ENCODE measurements around the gene HIVEP2.

DNA sequence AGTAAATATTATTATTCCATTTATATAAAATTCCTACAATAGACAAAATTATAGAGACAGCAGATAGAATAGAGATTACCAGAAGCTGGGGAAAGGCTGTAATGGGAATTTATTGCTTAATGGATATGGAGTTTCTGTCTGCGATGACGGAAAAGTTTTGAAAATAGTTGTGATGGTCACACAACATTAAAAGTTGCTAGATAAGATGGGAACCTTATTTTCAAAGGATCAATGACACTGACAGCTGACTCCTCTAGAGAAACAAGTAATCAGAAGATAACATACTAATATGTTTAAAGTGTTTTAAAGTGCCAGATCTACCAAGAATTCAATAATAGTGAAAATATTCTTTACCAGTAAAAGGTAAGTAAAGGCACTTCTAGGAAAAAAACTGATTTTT is 236.3 kb downstream of the HIVEP2 start:
- TF ChIP-seq, protein P1, sequence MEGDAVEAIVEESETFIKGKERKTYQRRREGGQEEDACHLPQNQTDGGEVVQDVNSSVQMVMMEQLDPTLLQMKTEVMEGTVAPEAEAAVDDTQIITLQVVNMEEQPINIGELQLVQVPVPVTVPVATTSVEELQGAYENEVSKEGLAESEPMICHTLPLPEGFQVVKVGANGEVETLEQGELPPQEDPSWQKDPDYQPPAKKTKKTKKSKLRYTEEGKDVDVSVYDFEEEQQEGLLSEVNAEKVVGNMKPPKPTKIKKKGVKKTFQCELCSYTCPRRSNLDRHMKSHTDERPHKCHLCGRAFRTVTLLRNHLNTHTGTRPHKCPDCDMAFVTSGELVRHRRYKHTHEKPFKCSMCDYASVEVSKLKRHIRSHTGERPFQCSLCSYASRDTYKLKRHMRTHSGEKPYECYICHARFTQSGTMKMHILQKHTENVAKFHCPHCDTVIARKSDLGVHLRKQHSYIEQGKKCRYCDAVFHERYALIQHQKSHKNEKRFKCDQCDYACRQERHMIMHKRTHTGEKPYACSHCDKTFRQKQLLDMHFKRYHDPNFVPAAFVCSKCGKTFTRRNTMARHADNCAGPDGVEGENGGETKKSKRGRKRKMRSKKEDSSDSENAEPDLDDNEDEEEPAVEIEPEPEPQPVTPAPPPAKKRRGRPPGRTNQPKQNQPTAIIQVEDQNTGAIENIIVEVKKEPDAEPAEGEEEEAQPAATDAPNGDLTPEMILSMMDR (IDR thresholded peaks at IDR 0.05; ENCODE audit: extremely low read depth in 1 of 2, insufficient read depth in 1 of 2, low read depth in 1 of 2, low read length in 2 of 2), result no peak
- TF ChIP-seq POLR2A (IDR thresholded peaks at IDR 0.05; ENCODE audit: low read depth, low read length) (no peak), POLR2AphosphoS5 (IDR thresholded peaks at IDR 0.05; ENCODE audit: insufficient read depth, low read depth, low read length) (no peak)
